ENCODE measurements around the gene CADM3. TPM values are rescaled to one million over a fixed set of nuclear protein-coding genes. Genes with fewer than 3 reads are reported as not detected.

The CADM3 gene
- total and polyA plus RNA-seq, 2 of the 8 experiments (the other 6 are each of a cell fraction or from before 2014, with no cell fraction given) = 8.3 to 8.5 TPM

- FAIRE-seq = no peak
- no peak overlapping the region for H2BK15ac ChIP-seq (ENCODE audit: low read length)
- H3K27me3 ChIP-seq (replicated peaks in 1 of 4; ENCODE audit: control insufficient read depth in 3 of 4, extremely low read depth in 1 of 4, insufficient read depth in 3 of 4, low read length in 3 of 4) = peaks cover 0 to 3% (median 0%) of the 10 kb centered on the region in 4 experiments; a peak in 2 of 7 replicates
- WGBS, 2 experiments (ENCODE audit: extremely low coverage in 1 of 2, insufficient coverage in 1 of 2, insufficient read length in 1 of 2, insufficient replicate concordance in 2 of 2, low coverage in 1 of 2, low lambda C conversion rate in 2 of 2, missing lambda C conversion rate in 1 of 2) = 70 to 100% methylated on average over 1 to 5 of the region's 5 CpGs
- H2BK120ac ChIP-seq (replicated peaks; ENCODE audit: low read depth, low read length) = no peak overlapping the region
- H3K27ac ChIP-seq (ENCODE audit: low read depth, low read length) = no peak overlapping the region
- peaks cover 0 to 3% of the 10 kb centered on the region in 2 experiments; a peak in 1 of 4 replicates for H3K79me2 ChIP-seq (ENCODE audit: control insufficient read depth in 1 of 2, insufficient read depth in 2 of 2, low read length in 2 of 2)
- ChIA-PET POLR2A (ENCODE audit: partially characterized antibody) (no interaction called here), CTCF (ENCODE audit: partially characterized antibody) (interaction anchor here (3.3 to 12.4 kb wide), 4 partner anchors 10 to 39 kb away, joined by 24 to 367 read pairs (median 28); partner anchors contain the start of gene ACKR1)
- H2AK5ac ChIP-seq (ENCODE audit: low read depth, low read length) = no peak overlapping the region
- H2AFZ ChIP-seq (ENCODE audit: low read length) = no peak overlapping the region
- peaks cover 15% of the 10 kb centered on the region for H3K23me2 ChIP-seq (ENCODE audit: low read depth, low read length)
- no peak overlapping the region for H2BK12ac ChIP-seq (ENCODE audit: low read depth, low read length)
- H3K4me1 ChIP-seq (replicated peaks in 1 of 4; ENCODE audit: control insufficient read depth in 3 of 4, insufficient read depth in 4 of 4, low read length in 3 of 4) = peaks cover 0 to 11% (median 3%) of the 10 kb centered on the region in 4 experiments; a peak in 6 of 7 replicates
- 0 out of 2 replicates have a peak overlapping the region, but pooled peaks have one; percentile 36 for H2BK20ac ChIP-seq (ENCODE audit: low read length)
- H3K4me2 ChIP-seq (ENCODE audit: insufficient read depth in 1 of 2, low read depth in 2 of 2, low read length in 2 of 2) = peak overlapping the region; percentile 66 to 100
- H3K56ac ChIP-seq (replicated peaks; ENCODE audit: insufficient read length, low read depth, low read length) = no peak overlapping the region
- no peak overlapping the region for H3K14ac ChIP-seq (ENCODE audit: insufficient read length)
- H3K4ac ChIP-seq (replicated peaks; ENCODE audit: insufficient read length, low read depth, low read length) = no peak overlapping the region
- H3K23ac ChIP-seq (ENCODE audit: insufficient read length) = no peak overlapping the region
- H3K36me3 ChIP-seq (ENCODE audit: control insufficient read depth in 2 of 4, insufficient read depth in 4 of 4, low read length in 3 of 4) = no peaks in the 10 kb centered on the region
- no peak overlapping the region for H2BK5ac ChIP-seq (ENCODE audit: low read depth, low read length)
- H3K4me3 ChIP-seq (ENCODE audit: extremely low read depth in 1 of 4, insufficient read depth in 2 of 4, low read depth in 3 of 4, low read length in 4 of 4) = peak overlapping the region; percentile 30 to 99 (median 68); a peak in 5 of 8 replicates
- no peak overlapping the region for H4K8ac ChIP-seq (ENCODE audit: extremely low read depth, insufficient read depth, low read length)
- H3K9me3 ChIP-seq (ENCODE audit: insufficient read depth in 2 of 2, low read depth in 1 of 2, low read length in 1 of 2) = no peaks in the 10 kb centered on the region
- H4K91ac ChIP-seq (replicated peaks; ENCODE audit: insufficient read length, low read length) = no peak overlapping the region
- peaks cover 0 to 10% of the 10 kb centered on the region in 2 experiments for H4K20me1 ChIP-seq (replicated peaks in 1 of 2; ENCODE audit: control insufficient read depth in 1 of 2, insufficient read depth in 2 of 2, low read length in 2 of 2)
- no peaks in the 10 kb centered on the region; the same call in 1 of the 2 replicates for H3K79me1 ChIP-seq (ENCODE audit: low read depth, low read length)
- H3K18ac ChIP-seq (ENCODE audit: extremely low read depth, low read length) = no peak overlapping the region
- H4K5ac ChIP-seq (ENCODE audit: insufficient read length, low read depth, low read length) = no peak overlapping the region
- DNase-seq (ENCODE audit: low read depth in 1 of 2, low spot score in 2 of 2) = no peak
- H3K9ac ChIP-seq (replicated peaks in 1 of 4; ENCODE audit: extremely low read depth in 1 of 4, low read depth in 3 of 4, low read length in 3 of 4) = no peak overlapping the region
- TF ChIP-seq SAP30 (IDR thresholded peaks at IDR 0.05; ENCODE audit: insufficient read depth, insufficient replicate concordance, low read length) (no peak), RXRA (IDR thresholded peaks at IDR 0.05; ENCODE audit: insufficient read depth, low read depth, low read length) (no peak), JUN (IDR thresholded peaks at IDR 0.05; ENCODE audit: low read depth, low read length) (no peak), FOSL1 (IDR thresholded peaks at IDR 0.05; ENCODE audit: insufficient read depth, low read depth, low read length) (no peak), KDM1A (IDR thresholded peaks at IDR 0.05; ENCODE audit: borderline replicate concordance, low read length) (no peak), SP2 (IDR thresholded peaks at IDR 0.05; ENCODE audit: low read length) (no peak), RAD21 (IDR thresholded peaks at IDR 0.05 in 1 of 2, conservative IDR thresholded peaks at IDR 0.05 in 1 of 2; ENCODE audit: low read depth in 2 of 2, low read length in 2 of 2) (no peak), NANOG (IDR thresholded peaks at IDR 0.05; ENCODE audit: insufficient read depth, low read depth, low read length, poor library complexity, severe bottlenecking) (no peak), E2F6 (IDR thresholded peaks at IDR 0.05) (no peak), EZH2 (IDR thresholded peaks at IDR 0.05; ENCODE audit: low read depth, low read length, severe bottlenecking) (no peak), TEAD4 (IDR thresholded peaks at IDR 0.05; ENCODE audit: low read depth, low read length) (no peak), RFX5 (IDR thresholded peaks at IDR 0.05; ENCODE audit: borderline replicate concordance, low read depth, low read length) (no peak)
These were observed 776 bp upstream of the CADM3 start for GRCh38 chr1:159170639-159171038.

All from H1 (cell line).